Thymus (tissue), 14 donors: ENCODE measurements around the gene ZNF624. TPM values are rescaled to one million over a fixed set of nuclear protein-coding genes. Genes with fewer than 3 reads are reported as not detected.
"Not testable (repeated sequence)": the region's sequence is repeated elsewhere in the genome, so short reads cannot be mapped to it uniquely, and the experiment has no call there.

ENCODE experiments used
- DNase-seq, 9 donors: peaks; one replicate each; pipeline ENCODE4 v3.0.0-alpha.2; 2013; ENCODE audit warnings: low spot score in 9 of 9, low read depth in 6 of 9, missing footprints in 1 of 9
- H3K27ac ChIP-seq, 2 donors: one replicate each; pipeline ENCODE4 v1.5.1; 2013; ENCODE audit warnings: control low read depth in 1 of 2, low read depth in 1 of 2, low read length in 1 of 2, mild to moderate bottlenecking in 1 of 2, moderate library complexity in 1 of 2
- H3K27me3 ChIP-seq, 2 donors: one replicate each; pipeline ENCODE4 v1.5.1; 2013; ENCODE audit warnings: low read length in 1 of 2; ENCODE audit not compliant: control insufficient read depth in 2 of 2, insufficient read depth in 1 of 2
- H3K36me3 ChIP-seq, 2 donors: one replicate each; pipeline ENCODE4 v1.5.1; 2013; ENCODE audit warnings: low read length in 1 of 2, mild to moderate bottlenecking in 1 of 2, moderate library complexity in 1 of 2; ENCODE audit not compliant: control insufficient read depth in 2 of 2, insufficient read depth in 2 of 2
- H3K4me1 ChIP-seq, 2 donors: one replicate each; pipeline ENCODE4 v1.5.1; 2013; ENCODE audit warnings: low read length in 2 of 2; ENCODE audit not compliant: control insufficient read depth in 2 of 2, insufficient read depth in 2 of 2
- H3K4me3 ChIP-seq, 2 donors: one replicate each; pipeline ENCODE4 v1.5.1; 2013; ENCODE audit warnings: low read length in 2 of 2, control low read depth in 1 of 2, mild to moderate bottlenecking in 1 of 2
- H3K9me3 ChIP-seq, 2 donors: one replicate each; pipeline ENCODE4 v1.5.1; 2013; ENCODE audit warnings: low read length in 1 of 2, mild to moderate bottlenecking in 1 of 2; ENCODE audit not compliant: control insufficient read depth in 2 of 2, insufficient read depth in 1 of 2
- WGBS: extraction: QIAGEN DNeasy Blood & Tissue Kit; methylation state at CpG from one replicate; pipeline ENCODE4 v1.1.7; 2013; 5-methylcytosine and 5-hydroxymethylcytosine counted together
- long read RNA-seq, 10 donors: transcript quantifications; one replicate each; lab custom pipeline, GENCODE V29; 2026
- polyA plus RNA-seq: library from polyadenylated mRNA; stranded (reverse); fragments of 200-250 nt; gene quantifications from one replicate; pipeline ENCODE4 v1.2.3, GENCODE V29; 2013
- total RNA-seq: library from RNA; stranded (reverse); fragments of 120-200 nt; gene quantifications from one replicate; pipeline ENCODE4 v1.2.4, GENCODE V29; 2013
- donor health status: healthy.

Gene ZNF624
- total RNA-seq = 6.6 TPM
- polyA plus RNA-seq = 2.6 TPM
- long read RNA-seq, donor 1 = 0 reads
- long read RNA-seq, donor 2 = 0 reads
- long read RNA-seq, donor 3, full-length matches to known transcripts = 3 of 3 reads
- long read RNA-seq, donor 3, partial matches to known transcripts = 0 of 3 reads
- long read RNA-seq, donor 3, other reads (novel, unspliced or antisense) = 0 of 3 reads
- long read RNA-seq, donor 4, full-length matches to known transcripts = 2 of 2 reads
- long read RNA-seq, donor 4, partial matches to known transcripts = 0 of 2 reads
- long read RNA-seq, donor 4, other reads (novel, unspliced or antisense) = 0 of 2 reads
- long read RNA-seq, donor 5, full-length matches to known transcripts = 6 of 52 reads
- long read RNA-seq, donor 5, partial matches to known transcripts = 46 of 52 reads
- long read RNA-seq, donor 5, other reads (novel, unspliced or antisense) = 0 of 52 reads
- long read RNA-seq, donor 6, full-length matches to known transcripts = 1 of 1 reads
- long read RNA-seq, donor 6, partial matches to known transcripts = 0 of 1 reads
- long read RNA-seq, donor 6, other reads (novel, unspliced or antisense) = 0 of 1 reads
- long read RNA-seq, donor 7, full-length matches to known transcripts = 6 of 6 reads
- long read RNA-seq, donor 7, partial matches to known transcripts = 0 of 6 reads
- long read RNA-seq, donor 7, other reads (novel, unspliced or antisense) = 0 of 6 reads
- long read RNA-seq, donor 8, full-length matches to known transcripts = 1 of 6 reads
- long read RNA-seq, donor 8, partial matches to known transcripts = 5 of 6 reads
- long read RNA-seq, donor 8, other reads (novel, unspliced or antisense) = 0 of 6 reads
- long read RNA-seq, donor 9, full-length matches to known transcripts = 2 of 2 reads
- long read RNA-seq, donor 9, partial matches to known transcripts = 0 of 2 reads
- long read RNA-seq, donor 9, other reads (novel, unspliced or antisense) = 0 of 2 reads
- long read RNA-seq, donor 10, full-length matches to known transcripts = 1 of 1 reads
- long read RNA-seq, donor 10, partial matches to known transcripts = 0 of 1 reads
- long read RNA-seq, donor 10, other reads (novel, unspliced or antisense) = 0 of 1 reads

DNA sequence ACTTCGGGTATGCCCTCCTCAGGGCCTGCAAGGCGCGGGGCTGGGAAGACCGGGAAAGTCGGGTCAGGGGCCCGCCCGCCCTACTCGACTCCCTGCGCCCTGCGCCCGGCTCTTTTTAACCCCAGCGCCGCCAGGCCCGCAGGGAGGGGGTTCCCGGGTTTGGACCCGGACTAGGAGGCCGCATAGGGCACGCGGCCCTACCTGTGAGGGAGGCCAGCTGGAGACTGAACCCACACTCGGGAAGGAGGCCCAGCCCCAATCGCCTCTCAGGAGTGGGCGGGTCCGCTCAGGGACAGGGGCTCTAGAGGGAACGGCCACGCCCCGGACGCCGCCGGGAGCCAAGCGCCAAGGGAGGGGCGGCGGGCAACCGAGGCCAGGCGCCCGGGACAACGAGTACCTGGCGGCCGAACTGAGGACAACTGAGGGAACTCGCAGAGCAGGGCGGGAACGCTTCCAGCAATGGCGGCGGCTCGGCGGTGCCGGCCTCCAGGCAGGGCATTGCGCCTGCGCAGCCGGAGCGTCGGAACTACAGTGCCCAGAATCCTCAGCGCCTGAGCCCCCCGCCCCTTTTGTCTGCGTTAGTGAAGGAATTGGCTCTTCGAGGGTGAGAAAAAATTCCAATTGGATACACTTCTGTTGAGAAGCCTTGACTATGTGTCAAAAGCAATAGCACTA is at the start of gene ZNF624:
TSS of gene ZNF624 (minus strand) at position 484 of the 675 bp plus-strand sequence.
- Histone ChIP-seq H3K27ac (peak within 1 kb of the TSS; percentile 51 to 85), H3K9me3 (no peaks in the 10 kb centered on the region), H3K36me3 (no peaks in the 10 kb centered on the region), H3K27me3 (peaks cover 0 to 3% of the 10 kb centered on the region in 2 donors), H3K4me3 (peak within 1 kb of the TSS; percentile 74 to 90), H3K4me1 (peaks cover 5 to 6% of the 10 kb centered on the region in 2 donors)
- peak; percentile 62 to 92 (median 82) for DNase-seq
- WGBS = under 1% methylated on average over 55 of the region's 55 CpGs

GRCh38 chr17:16697603-16698002 is 44.0 kb upstream of the ZNF624 start:
- H3K27ac ChIP-seq, H3K9me3 ChIP-seq, H3K4me3 ChIP-seq, H3K27me3 ChIP-seq, H3K36me3 ChIP-seq, H3K4me1 ChIP-seq, DNase-seq: not testable (repeated sequence)
- 90% methylated on average over 5 of the region's 5 CpGs for WGBS

- not testable (repeated sequence) for H3K9me3 ChIP-seq, DNase-seq, H3K27me3 ChIP-seq, H3K27ac ChIP-seq, H3K4me3 ChIP-seq, H3K4me1 ChIP-seq, H3K36me3 ChIP-seq
- WGBS = 86% methylated on average over 30 of the region's 30 CpGs
Measured at GRCh38 chr17:16690447-16690846, 36.8 kb upstream of the ZNF624 start.

DNA sequence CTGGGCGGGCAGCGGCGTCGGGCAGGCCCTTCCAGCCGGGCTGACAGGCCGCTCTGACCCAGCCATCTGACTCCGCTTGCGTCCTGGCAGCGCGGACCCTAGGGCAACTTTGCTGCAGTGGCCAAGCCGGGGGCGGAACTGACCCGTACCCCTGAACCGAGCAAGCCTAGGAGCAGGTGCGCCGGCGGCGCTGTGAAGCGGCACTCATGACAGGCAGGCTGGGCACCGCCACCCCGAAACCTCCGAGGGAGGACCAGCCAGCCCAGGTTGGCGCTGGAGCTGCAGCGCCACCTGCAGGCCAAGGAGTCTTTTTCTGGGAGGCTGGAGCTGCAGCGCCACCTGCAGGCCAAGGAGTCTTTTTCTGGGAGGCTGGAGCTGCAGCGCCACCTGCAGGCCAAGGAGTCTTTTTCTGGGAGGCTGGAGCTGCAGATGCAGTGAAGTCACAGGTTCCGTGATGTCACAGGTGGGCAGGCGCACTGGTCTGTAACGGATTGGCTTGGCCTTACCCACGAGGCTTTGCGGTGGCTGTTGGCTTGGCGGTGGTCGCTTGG is 36.2 kb upstream of the ZNF624 start, which contains the start of gene CCDC144A:
TSS of gene CCDC144A (plus strand) at position 511 of the 551 bp plus-strand sequence. CDS start 160 bp downstream, outside the sequence.
- not testable (repeated sequence) for H3K9me3 ChIP-seq, H3K36me3 ChIP-seq, H3K27ac ChIP-seq, H3K27me3 ChIP-seq, H3K4me3 ChIP-seq, H3K4me1 ChIP-seq
- DNase-seq = peak in 1 of 9 donors; percentile 12
- 73% methylated on average over 31 of the region's 33 CpGs for WGBS

- 69% methylated on average over 5 of the region's 5 CpGs for whole genome bisulfite sequencing
- not testable (repeated sequence) for H3K36me3 ChIP-seq, H3K27ac ChIP-seq, H3K4me3 ChIP-seq, H3K4me1 ChIP-seq, DNase-seq, H3K9me3 ChIP-seq
- H3K27me3 ChIP-seq = peaks cover 4 to 19% of the 10 kb centered on the region in 2 donors
Measured at GRCh38 chr17:16687151-16687550, 33.5 kb upstream of the ZNF624 start.

- H3K27ac ChIP-seq, H3K4me1 ChIP-seq, H3K9me3 ChIP-seq, DNase-seq, H3K36me3 ChIP-seq, H3K4me3 ChIP-seq: not testable (repeated sequence)
- 93% methylated on average over 4 of the region's 4 CpGs for WGBS
- peaks cover 4 to 21% of the 10 kb centered on the region in 2 donors for H3K27me3 ChIP-seq
Measured at GRCh38 chr17:16686019-16686418, 32.4 kb upstream of the ZNF624 start.

GRCh38 chr17:16683290-16684138 is 29.9 kb upstream of the ZNF624 start:
- H3K27ac ChIP-seq, H3K36me3 ChIP-seq, H3K9me3 ChIP-seq, H3K4me1 ChIP-seq, DNase-seq, H3K4me3 ChIP-seq: not testable (repeated sequence)
- WGBS = 45% methylated on average over 44 of the region's 44 CpGs
- H3K27me3 ChIP-seq = peaks cover 4 to 21% of the 10 kb centered on the region in 2 donors
